Inferior parietal cortex (tissue), 1 donor: ENCODE measurements around the gene ATP8A1.

Experiments
- DNase-seq: peaks from one replicate; pipeline ENCODE4 v3.0.0-alpha.2; 2016; ENCODE audit errors: extremely low spot score

Gene ATP8A1

DNA sequence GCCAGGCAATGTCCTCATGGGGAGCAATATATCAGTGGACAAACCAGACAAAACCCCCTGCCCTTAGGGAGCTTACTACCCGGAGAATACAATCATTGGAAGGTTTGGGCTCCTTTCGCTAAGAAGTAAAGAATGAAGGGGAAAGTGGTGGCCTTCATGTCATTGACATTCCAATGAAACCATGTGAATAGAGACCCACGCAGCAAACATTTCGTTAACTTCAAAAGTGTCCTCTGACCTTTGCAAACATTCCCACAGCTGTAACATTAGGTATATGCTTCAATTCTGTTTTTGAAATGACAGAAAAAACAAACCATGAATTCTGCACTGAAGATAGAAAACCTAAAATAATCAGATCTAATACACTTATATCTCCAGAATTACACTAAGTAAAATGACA, 7.0 kb downstream of the ATP8A1 start:
- DNase-seq: no peak

GRCh38 chr4:42646999-42647541, 9.8 kb downstream of the ATP8A1 start:
- DNase-seq: peak; percentile 22

GRCh38 chr4:42646013-42646784, 10.7 kb downstream of the ATP8A1 start:
- DNase-seq: peak; percentile 43

DNA sequence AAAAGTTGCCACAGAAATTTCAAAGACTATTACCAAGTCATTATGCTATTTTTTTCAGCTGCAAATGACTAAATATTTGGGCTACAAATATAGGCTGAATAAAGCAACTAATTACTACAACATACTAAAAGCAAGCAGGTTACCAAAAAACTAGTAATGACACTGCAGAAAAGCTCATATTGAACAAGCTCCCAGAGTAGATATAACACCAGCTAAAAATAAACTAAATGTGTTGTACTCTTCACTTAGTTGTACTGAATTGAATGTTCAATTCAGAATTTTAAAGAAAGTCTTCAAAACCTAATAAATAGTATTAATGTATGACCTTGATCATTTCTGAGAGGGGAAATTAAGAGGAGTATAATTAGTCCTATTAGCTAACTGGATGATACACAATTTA, 12.0 kb downstream of the ATP8A1 start:
- DNase-seq: peak; percentile 7

DNA sequence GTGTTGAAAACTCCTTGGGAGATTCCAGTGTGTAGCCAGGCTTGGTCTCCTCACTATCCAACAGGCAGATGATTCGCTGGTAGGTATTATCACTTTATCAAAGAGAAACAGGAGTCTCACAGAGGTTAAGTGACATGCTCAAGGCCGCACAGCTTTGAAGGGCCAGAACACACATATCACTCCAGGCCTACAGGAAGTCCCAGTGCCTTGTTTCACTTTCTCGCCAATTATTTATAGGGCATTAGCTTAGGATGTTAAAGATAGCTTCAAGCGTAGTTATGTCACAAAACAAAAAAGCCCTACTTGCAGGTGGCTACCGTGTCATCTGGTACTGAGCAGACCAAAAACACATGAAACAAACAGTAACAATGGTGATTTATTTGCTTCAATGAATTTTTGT, 13.2 kb downstream of the ATP8A1 start:
- peak; percentile 7 for DNase-seq

GRCh38 chr4:42642845-42643615, 13.9 kb downstream of the ATP8A1 start:
- DNase-seq: peak; percentile 56

DNA sequence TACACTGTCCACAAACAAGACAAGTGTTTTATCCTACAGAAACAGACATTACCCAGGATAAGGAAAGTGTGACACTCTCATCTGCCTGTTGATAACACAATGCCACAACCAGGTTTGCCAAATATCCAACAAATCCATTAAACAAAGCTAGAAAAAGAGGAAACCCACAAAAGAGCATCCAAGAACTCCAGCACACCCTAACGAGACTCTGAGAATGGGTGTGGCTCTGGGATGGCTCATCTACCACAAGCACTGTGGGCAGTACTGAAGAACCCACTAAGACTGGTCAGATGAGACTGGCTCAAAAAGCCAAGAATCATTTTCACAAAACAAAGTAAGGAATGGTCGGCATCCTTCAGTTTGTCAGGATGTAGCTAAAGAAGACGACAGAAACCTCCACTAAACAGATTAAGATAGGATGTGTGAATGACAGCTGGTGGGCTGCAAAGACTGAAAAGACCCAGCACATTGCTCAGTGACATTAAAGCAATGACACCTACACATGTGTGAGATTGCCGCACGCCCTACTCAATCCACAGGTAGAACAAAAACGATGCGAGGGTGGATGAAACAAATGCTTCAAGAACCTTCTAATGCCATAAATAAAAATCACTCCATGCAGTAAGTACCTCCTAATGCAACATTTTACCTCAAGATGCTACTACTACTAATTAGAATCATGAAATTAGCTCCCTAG, 14.7 kb downstream of the ATP8A1 start:
- peak; percentile 4 for DNase-seq

GRCh38 chr4:42641656-42642055, 15.2 kb downstream of the ATP8A1 start:
- DNase-seq: peak; percentile 2

GRCh38 chr4:42641161-42641560, 15.7 kb downstream of the ATP8A1 start:
- no peak for DNase-seq

GRCh38 chr4:42640613-42641012, 16.3 kb downstream of the ATP8A1 start:
- no peak for DNase-seq

- DNase-seq: no peak
Measured at GRCh38 chr4:42638993-42639392, 17.9 kb downstream of the ATP8A1 start.

DNA sequence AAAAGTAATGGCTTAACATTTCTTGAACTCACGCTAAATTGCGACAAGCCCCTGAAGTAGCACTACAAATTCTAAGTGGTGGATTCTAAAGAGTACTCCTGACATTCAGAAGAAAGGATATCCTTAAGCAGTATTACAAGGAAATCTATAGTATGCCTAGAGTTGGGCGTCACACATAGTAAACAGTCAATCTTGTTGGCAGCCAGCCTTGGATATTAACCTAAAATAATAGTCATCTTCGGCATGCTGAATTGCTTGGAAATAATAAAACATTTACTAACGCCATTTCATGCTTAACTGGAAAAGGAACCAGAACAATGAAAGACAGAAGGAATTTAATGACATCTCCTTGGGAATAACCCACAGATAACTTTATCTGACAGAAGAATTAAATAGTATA, 18.6 kb downstream of the ATP8A1 start:
- no peak for DNase-seq

DNA sequence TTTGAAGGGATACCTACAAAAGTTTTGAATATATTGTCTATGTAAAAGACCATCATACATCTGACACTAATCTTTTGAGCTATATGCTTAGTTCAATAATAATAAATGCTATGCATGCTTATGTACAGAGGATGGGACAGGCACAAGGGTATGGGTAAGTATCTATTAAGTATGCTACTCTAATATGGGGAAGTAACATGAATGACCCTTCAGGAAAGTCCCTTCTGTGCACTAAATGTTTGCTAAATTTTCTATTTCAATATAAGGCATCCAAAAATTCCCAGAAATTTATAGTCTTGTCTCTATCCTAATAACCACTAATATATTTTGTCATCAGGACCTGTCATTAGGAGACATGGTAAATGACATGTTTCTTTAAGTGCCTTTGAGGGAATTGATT, 19.0 kb downstream of the ATP8A1 start:
- DNase-seq: no peak

DNA sequence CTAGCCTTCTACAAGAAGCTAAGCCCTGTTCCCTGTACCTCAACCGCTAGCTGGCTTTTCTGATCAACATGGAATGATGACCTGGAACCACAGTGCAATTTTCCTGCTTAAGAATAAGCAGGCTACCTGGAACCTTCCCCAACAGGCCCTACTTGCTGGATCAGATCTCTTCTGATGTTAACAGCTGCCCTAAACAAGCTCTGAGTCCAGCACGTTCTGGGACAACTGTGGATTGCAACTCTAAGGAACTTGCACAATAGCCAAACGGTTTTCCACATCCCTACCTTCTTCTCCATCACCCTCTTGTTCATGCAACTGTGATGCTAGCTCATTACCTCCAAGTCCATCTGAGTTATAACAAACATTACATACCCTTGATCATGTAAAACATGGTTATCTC, 19.8 kb downstream of the ATP8A1 start:
- DNase-seq: no peak

DNA sequence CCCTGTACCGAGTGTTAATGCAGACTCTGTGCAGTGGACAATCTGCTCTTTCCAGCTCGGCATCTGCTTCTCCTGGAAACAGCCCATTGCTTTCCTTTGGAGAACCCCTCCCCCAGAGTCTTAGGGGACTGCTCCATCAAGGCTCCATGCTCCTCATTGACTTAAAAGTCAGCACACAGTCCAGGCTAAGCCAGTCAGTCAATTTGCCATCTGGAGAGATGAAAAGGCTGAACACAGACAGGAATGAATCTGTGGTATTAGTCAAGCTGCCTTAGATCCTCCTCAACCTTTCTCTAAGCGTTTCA, 20.3 kb downstream of the ATP8A1 start:
- no peak for DNase-seq

DNA sequence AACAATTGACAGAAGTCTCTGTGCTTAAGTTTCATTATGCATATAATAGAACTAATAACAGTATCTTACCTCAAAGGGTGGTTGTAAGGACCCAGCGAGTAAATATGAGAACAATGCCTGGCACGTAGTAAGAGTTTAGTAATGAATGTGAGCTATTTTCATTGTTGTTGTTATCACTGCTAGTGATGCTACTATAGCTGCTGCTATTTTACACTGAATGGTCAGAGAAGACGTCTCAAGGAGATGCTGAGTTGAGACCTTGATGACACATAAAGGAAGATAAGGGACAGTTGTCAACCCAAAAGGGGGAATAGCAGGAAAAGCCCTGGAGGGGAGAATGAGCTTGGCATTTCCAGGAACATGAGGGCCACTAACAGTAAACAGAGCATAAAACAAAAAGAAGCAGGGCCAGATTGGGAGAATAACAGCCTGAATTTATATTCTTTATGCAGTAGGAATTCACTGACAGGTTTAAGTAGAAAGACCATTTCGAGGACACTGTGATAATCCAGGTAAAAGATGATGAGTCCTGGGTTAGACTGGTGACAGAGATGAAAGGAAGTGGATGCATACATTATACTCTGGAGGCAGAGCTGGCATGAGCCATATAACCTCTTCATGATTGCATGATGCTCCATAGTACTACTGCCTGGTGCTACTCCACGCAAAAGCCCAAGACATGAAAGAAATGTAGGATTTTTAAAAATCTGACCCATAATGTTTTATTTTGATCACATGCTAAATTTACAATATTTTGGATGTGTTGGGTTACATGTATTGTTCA, 23.1 kb downstream of the ATP8A1 start:
- DNase-seq: no peak

DNA sequence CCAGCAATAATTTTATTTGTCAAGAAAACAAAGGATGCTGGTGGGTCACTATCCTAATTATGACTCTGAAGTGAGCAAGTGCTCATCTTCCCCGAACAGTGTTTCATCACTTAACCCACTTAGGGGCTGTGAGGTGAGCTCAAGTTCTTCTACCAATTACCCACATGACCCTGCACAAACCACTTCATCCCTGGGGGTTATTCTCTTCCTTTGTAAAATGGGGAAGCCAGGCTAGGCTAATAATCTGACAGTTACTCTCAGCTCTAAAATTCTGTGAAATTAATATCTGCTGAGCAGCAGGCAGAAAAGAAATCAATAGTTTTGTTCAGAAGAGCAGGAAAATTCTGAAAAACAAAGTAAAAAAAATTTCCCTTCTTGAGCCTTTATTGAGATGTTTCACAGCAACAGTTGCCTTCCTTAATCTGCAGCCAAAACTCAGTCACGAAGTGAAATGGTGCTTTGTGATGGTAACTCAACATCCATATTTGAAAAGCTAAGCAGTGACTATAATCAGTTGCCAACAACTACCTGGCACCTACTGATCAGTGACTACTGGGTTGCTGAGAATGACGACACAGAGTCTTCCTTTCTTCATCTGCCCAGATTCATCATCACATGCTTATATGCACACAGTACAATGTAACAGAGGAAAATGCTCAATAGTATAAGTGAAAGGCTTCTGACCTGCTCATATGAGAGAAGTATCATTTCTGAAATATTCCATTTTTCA, 24.1 kb downstream of the ATP8A1 start:
- no peak for DNase-seq

DNA sequence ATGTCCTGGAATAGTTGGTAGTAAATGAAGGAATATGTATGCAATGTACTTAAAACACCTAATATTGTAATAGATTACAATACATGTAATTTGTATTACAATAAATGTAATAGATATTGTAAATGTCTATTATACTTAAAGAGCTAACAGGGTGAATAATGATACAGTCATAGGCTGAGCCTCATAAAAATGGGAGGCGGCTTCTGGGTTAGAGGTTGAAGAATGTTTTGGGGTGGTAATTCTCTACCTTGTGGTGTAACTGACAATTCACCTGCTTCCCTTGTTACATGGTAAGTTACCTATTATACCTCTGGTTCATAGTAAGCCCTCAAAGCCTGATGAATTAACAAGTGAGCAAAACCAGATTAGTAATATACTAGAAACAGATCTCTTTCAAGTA, 26.0 kb downstream of the ATP8A1 start:
- DNase-seq: no peak

- DNase-seq: no peak
Measured at GRCh38 chr4:42628740-42629139, 28.2 kb downstream of the ATP8A1 start.

- peak; percentile 68 for DNase-seq
Measured at GRCh38 chr4:42627885-42628646, 28.8 kb downstream of the ATP8A1 start.
